Activated effector memory CD4-positive, alpha-beta T cell treated with Interleukin-2 at 50 U/mL for 16 hours (primary cell): ENCODE data around the gene PDGFRB.

Experiments
- DNase-seq: peaks from one replicate; pipeline ENCODE4 v3.0.0-alpha.2; 2020

Gene PDGFRB

GRCh38 chr5:150126921-150127265 lies 28.8 kb downstream of the PDGFRB start:
- DNase-seq, result no peak

GRCh38 chr5:150126199-150126920 lies 29.3 kb downstream of the PDGFRB start:
- no peak for DNase-seq

- no peak for DNase-seq
Measured at GRCh38 chr5:150125334-150125733, 30.3 kb downstream of the PDGFRB start.

GRCh38 chr5:150124596-150124995 lies 31.0 kb downstream of the PDGFRB start:
- DNase-seq, result no peak

- DNase-seq, result no peak
Measured at GRCh38 chr5:150124111-150124557, 31.5 kb downstream of the PDGFRB start.

- no peak for DNase-seq
Measured at GRCh38 chr5:150123542-150123941, 32.1 kb downstream of the PDGFRB start.

GRCh38 chr5:150122536-150123481 lies 32.8 kb downstream of the PDGFRB start:
- DNase-seq, result no peak

- DNase-seq, result no peak
Measured at GRCh38 chr5:150122158-150122510, 33.5 kb downstream of the PDGFRB start.

GRCh38 chr5:150121448-150122157 lies 34.0 kb downstream of the PDGFRB start:
- DNase-seq, result no peak

- no peak for DNase-seq
Measured at GRCh38 chr5:150120617-150121447, 34.8 kb downstream of the PDGFRB start.

- DNase-seq, result no peak
Measured at GRCh38 chr5:150120062-150120441, 35.6 kb downstream of the PDGFRB start.

GRCh38 chr5:150119421-150120061 lies 36.1 kb downstream of the PDGFRB start:
- DNase-seq, result no peak

- DNase-seq, result no peak
Measured at GRCh38 chr5:150118561-150119229, 37.0 kb downstream of the PDGFRB start.

GRCh38 chr5:150117945-150118560 lies 37.6 kb downstream of the PDGFRB start:
- no peak for DNase-seq

- DNase-seq, result no peak
Measured at GRCh38 chr5:150116667-150117400, 38.8 kb downstream of the PDGFRB start.

GRCh38 chr5:150114773-150115408 lies 40.8 kb downstream of the PDGFRB start:
- no peak for DNase-seq

- no peak for DNase-seq
Measured at GRCh38 chr5:150114102-150114641, 41.5 kb downstream of the PDGFRB start.

- DNase-seq, result no peak
Measured at GRCh38 chr5:150113047-150113744, 42.4 kb downstream of the PDGFRB start.
